Kidney epithelial cell (primary cell): ENCODE data around the gene THADA. TPM values are rescaled to one million over a fixed set of nuclear protein-coding genes. Genes with fewer than 3 reads are reported as not detected.

ENCODE experiments used
- DNase-seq: peaks from one replicate; pipeline ENCODE4 v3.0.0-alpha.2; 2010; ENCODE audit warnings: low read depth
- H3K27me3 ChIP-seq: 2 replicates; pipeline ENCODE4 v1.6.0; 2011; ENCODE audit warnings: low read length; ENCODE audit not compliant: control insufficient read depth, insufficient read depth
- H3K36me3 ChIP-seq: 2 replicates; pipeline ENCODE4 v1.5.1; 2011; ENCODE audit warnings: low read length; ENCODE audit not compliant: control insufficient read depth, insufficient read depth
- H3K4me3 ChIP-seq: 2 replicates; pipeline ENCODE4 v1.5.1; 2011; ENCODE audit warnings: low read depth, mild to moderate bottlenecking, control low read depth, low read length
- CTCF ChIP-seq: IDR thresholded peaks from 2 replicates; pipeline ENCODE4 v1.5.1; 2011; ENCODE audit warnings: mild to moderate bottlenecking, moderate library complexity, low read length, control low read depth, inconsistent platforms; ENCODE audit not compliant: insufficient read depth, poor library complexity, severe bottlenecking
- total RNA-seq: library from RNA; depleted of rRNA; stranded (reverse); fragments of >200 nt; gene quantifications from 2 replicates; pipeline ENCODE4 v1.2.3, GENCODE V29; 2015

The THADA gene
- total RNA-seq, 1 donor from 2014 or later, result 21.5 TPM

- Histone ChIP-seq H3K4me3 (no peak overlapping the region), H3K27me3 (no peaks in the 10 kb centered on the region), H3K36me3 (no peaks in the 10 kb centered on the region)
- peak; percentile 85 for DNase-seq
- TF ChIP-seq CTCF, result no peak
Observed at GRCh38 chr2:43519643-43520221, 76.1 kb downstream of the THADA start.

GRCh38 chr2:43518718-43519117, 77.1 kb downstream of the THADA start:
- no peaks in the 10 kb centered on the region for H3K27me3 ChIP-seq
- H3K4me3 ChIP-seq, result no peak overlapping the region
- no peak for DNase-seq
- TF ChIP-seq CTCF, result no peak
- no peaks in the 10 kb centered on the region for H3K36me3 ChIP-seq

- DNase-seq, result no peak
- Histone ChIP-seq H3K36me3 (no peaks in the 10 kb centered on the region), H3K27me3 (no peaks in the 10 kb centered on the region), H3K4me3 (no peak overlapping the region)
- TF ChIP-seq CTCF, result no peak
Observed at GRCh38 chr2:43518181-43518580, 77.7 kb downstream of the THADA start.

- H3K27me3 ChIP-seq, result no peaks in the 10 kb centered on the region
- TF ChIP-seq CTCF, result no peak
- no peaks in the 10 kb centered on the region for H3K36me3 ChIP-seq
- no peak overlapping the region for H3K4me3 ChIP-seq
- no peak for DNase-seq
Observed at GRCh38 chr2:43515807-43516497, 79.9 kb downstream of the THADA start.

- no peaks in the 10 kb centered on the region for H3K36me3 ChIP-seq
- TF ChIP-seq CTCF, result no peak
Observed at GRCh38 chr2:43515248-43515647, 80.6 kb downstream of the THADA start.

GRCh38 chr2:43513796-43514195, 82.0 kb downstream of the THADA start:
- Histone ChIP-seq H3K36me3 (no peaks in the 10 kb centered on the region), H3K4me3 (no peak overlapping the region), H3K27me3 (no peaks in the 10 kb centered on the region)
- TF ChIP-seq CTCF, result no peak
- no peak for DNase-seq

More at GRCh38 chr2:43515248-43515647, 80.6 kb downstream of the THADA start:
- Histone ChIP-seq H3K4me3 (no peak overlapping the region), H3K27me3 (no peaks in the 10 kb centered on the region)
- no peak for DNase-seq
